HEK293 (cell line): ENCODE results near the gene DOCK7.

ENCODE experiments used
- CTCF ChIP-seq: fragments of 450-650 bp; formaldehyde crosslinking; IDR thresholded peaks from 2 replicates; pipeline ENCODE4 v1.5.1; 2016; ENCODE audit warnings: missing biosample characterization, missing genetic modification characterization
- HOXD13 ChIP-seq: sonication (generic); formaldehyde crosslinking; IDR thresholded peaks from 2 replicates; pipeline ENCODE4 v1.8.0; 2022; ENCODE audit warnings: missing genetic modification reagents, borderline replicate concordance
- YY1 ChIP-seq: fragments of 450-650 bp; formaldehyde crosslinking; IDR thresholded peaks from 2 replicates; pipeline ENCODE4 v1.5.1; 2018; ENCODE audit warnings: missing biosample characterization, missing genetic modification characterization
- ZFP37 ChIP-seq: fragments of 450-650 bp; formaldehyde crosslinking; IDR thresholded peaks from 2 replicates; pipeline ENCODE4 v1.5.1; 2016; ENCODE audit warnings: missing biosample characterization, missing genetic modification characterization
- ZNF274 ChIP-seq, 2 experiments: fragments of 200-500 bp in 1 of 2; fragments of 450-650 bp in 1 of 2; sonication (Bioruptor generic) in 1 of 2; formaldehyde crosslinking in 1 of 2; IDR thresholded peaks; 2 replicates each; pipeline versions ENCODE4 v1.5.1 to v1.6.1; 2014 to 2016; ENCODE audit warnings: borderline replicate concordance in 1 of 2, inconsistent platforms in 1 of 2, low read length in 1 of 2, missing biosample characterization in 1 of 2, missing genetic modification characterization in 1 of 2
- ZNF488 ChIP-seq: fragments of 450-650 bp; formaldehyde crosslinking; IDR thresholded peaks from 2 replicates; pipeline ENCODE4 v1.5.1; 2016; ENCODE audit warnings: missing biosample characterization, missing genetic modification characterization
- ZNF549 ChIP-seq: fragments of 450-650 bp; IDR thresholded peaks from 2 replicates; pipeline ENCODE4 v1.5.1; 2018; ENCODE audit warnings: missing biosample characterization, missing genetic modification characterization, mild to moderate bottlenecking, inconsistent platforms, moderate library complexity
- ZNF600 ChIP-seq: fragments of 450-650 bp; formaldehyde crosslinking; IDR thresholded peaks from 2 replicates; pipeline ENCODE4 v1.5.1; 2016; ENCODE audit warnings: missing biosample characterization, missing genetic modification characterization
- ZNF629 ChIP-seq: fragments of 450-650 bp; formaldehyde crosslinking; IDR thresholded peaks from 2 replicates; pipeline ENCODE4 v1.5.1; 2017; ENCODE audit warnings: missing biosample characterization, missing genetic modification characterization
- ZNF639 ChIP-seq: fragments of 450-650 bp; formaldehyde crosslinking; IDR thresholded peaks from 2 replicates; pipeline ENCODE4 v1.5.1; 2016; ENCODE audit warnings: missing biosample characterization, missing genetic modification characterization
- TF ChIP-seq, protein P1 (sequence below): fragments of 450-650 bp; formaldehyde crosslinking; IDR thresholded peaks from 2 replicates; pipeline ENCODE4 v1.5.1; 2016; ENCODE audit warnings: missing biosample characterization, missing genetic modification characterization
- TF ChIP-seq, protein P2 (sequence below): fragments of 450-650 bp; formaldehyde crosslinking; IDR thresholded peaks from 2 replicates; pipeline ENCODE4 v1.5.1; 2016; ENCODE audit warnings: missing biosample characterization, missing genetic modification characterization
- TF ChIP-seq, protein P3 (sequence below): fragments of 450-650 bp; formaldehyde crosslinking; IDR thresholded peaks from 2 replicates; pipeline ENCODE4 v1.5.1; 2016; ENCODE audit warnings: missing biosample characterization, missing genetic modification characterization

DNA sequence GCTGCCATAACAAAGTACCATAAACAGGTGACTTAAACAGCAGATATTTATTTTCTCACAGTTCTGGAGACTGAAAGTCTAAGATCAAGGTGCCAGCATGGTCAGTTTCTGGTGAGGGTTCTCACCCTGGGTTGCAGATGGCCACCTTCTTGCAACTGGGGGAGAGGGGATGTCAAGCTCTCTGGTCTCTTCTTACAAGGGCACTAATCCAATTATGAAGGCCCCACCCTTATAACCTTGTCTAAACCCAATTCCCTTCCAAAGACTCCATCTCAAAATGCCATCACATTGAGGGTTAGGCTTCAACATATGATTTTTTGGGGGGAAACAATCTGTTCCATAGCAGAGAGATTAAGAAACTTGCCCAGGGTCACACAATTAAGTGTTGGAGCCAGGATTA, 115.7 kb downstream of the DOCK7 start:
- TF ChIP-seq, protein P1, sequence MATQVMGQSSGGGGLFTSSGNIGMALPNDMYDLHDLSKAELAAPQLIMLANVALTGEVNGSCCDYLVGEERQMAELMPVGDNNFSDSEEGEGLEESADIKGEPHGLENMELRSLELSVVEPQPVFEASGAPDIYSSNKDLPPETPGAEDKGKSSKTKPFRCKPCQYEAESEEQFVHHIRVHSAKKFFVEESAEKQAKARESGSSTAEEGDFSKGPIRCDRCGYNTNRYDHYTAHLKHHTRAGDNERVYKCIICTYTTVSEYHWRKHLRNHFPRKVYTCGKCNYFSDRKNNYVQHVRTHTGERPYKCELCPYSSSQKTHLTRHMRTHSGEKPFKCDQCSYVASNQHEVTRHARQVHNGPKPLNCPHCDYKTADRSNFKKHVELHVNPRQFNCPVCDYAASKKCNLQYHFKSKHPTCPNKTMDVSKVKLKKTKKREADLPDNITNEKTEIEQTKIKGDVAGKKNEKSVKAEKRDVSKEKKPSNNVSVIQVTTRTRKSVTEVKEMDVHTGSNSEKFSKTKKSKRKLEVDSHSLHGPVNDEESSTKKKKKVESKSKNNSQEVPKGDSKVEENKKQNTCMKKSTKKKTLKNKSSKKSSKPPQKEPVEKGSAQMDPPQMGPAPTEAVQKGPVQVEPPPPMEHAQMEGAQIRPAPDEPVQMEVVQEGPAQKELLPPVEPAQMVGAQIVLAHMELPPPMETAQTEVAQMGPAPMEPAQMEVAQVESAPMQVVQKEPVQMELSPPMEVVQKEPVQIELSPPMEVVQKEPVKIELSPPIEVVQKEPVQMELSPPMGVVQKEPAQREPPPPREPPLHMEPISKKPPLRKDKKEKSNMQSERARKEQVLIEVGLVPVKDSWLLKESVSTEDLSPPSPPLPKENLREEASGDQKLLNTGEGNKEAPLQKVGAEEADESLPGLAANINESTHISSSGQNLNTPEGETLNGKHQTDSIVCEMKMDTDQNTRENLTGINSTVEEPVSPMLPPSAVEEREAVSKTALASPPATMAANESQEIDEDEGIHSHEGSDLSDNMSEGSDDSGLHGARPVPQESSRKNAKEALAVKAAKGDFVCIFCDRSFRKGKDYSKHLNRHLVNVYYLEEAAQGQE (tag by site-specific recombination): no peak
- TF ChIP-seq YY1 (tag by site-specific recombination): no peak
- TF ChIP-seq CTCF: no peak
- no peak for TF ChIP-seq HOXD13 (CRISPR knock-in tag)
- no peak for TF ChIP-seq ZNF600 (tag by site-specific recombination)
- TF ChIP-seq ZNF274 (IDR thresholded peaks at IDR 0.05; ENCODE audit: low read length): no peak
- no peak for TF ChIP-seq ZNF274 (tag by site-specific recombination; IDR thresholded peaks at IDR 0.05; ENCODE audit: borderline replicate concordance)
- TF ChIP-seq ZNF629: no peak
- no peak for TF ChIP-seq ZNF488
- TF ChIP-seq, protein P2, sequence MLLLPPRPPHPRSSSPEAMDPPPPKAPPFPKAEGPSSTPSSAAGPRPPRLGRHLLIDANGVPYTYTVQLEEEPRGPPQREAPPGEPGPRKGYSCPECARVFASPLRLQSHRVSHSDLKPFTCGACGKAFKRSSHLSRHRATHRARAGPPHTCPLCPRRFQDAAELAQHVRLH (tag by site-specific recombination): no peak
- TF ChIP-seq ZFP37: no peak
- no peak for TF ChIP-seq ZNF639
- TF ChIP-seq, protein P3, sequence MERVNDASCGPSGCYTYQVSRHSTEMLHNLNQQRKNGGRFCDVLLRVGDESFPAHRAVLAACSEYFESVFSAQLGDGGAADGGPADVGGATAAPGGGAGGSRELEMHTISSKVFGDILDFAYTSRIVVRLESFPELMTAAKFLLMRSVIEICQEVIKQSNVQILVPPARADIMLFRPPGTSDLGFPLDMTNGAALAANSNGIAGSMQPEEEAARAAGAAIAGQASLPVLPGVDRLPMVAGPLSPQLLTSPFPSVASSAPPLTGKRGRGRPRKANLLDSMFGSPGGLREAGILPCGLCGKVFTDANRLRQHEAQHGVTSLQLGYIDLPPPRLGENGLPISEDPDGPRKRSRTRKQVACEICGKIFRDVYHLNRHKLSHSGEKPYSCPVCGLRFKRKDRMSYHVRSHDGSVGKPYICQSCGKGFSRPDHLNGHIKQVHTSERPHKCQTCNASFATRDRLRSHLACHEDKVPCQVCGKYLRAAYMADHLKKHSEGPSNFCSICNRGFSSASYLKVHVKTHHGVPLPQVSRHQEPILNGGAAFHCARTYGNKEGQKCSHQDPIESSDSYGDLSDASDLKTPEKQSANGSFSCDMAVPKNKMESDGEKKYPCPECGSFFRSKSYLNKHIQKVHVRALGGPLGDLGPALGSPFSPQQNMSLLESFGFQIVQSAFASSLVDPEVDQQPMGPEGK (tag by site-specific recombination): no peak
- no peak for TF ChIP-seq ZNF549 (tag by site-specific recombination)
